Body of pancreas (tissue), 4 donors: Measurements from ENCODE around the gene LGR4. TPM values are rescaled to one million over a fixed set of nuclear protein-coding genes. Genes with fewer than 3 reads are reported as not detected.

Experiments
- ATAC-seq: fragments of 150-250 bp; one replicate; pipeline ENCODE4 v1.9.1; 2016
- DNase-seq, 4 donors: peaks; one replicate each; pipeline ENCODE4 v3.0.0-alpha.2; 2019
- H3K27ac ChIP-seq, 4 donors: fragments of 200-600 bp; sonication (generic); 1 replicate in 3 of 4; 2 replicates in 1 of 4; pipeline versions ENCODE4 v1.5.1 to v1.6.1; 2016 to 2019; ENCODE audit warnings: mild to moderate bottlenecking in 1 of 4, mixed read lengths in 1 of 4, moderate library complexity in 1 of 4
- H3K27me3 ChIP-seq, 2 donors: fragments of 200-600 bp; sonication (generic); one replicate each; pipeline ENCODE4 v1.6.0; 2016; ENCODE audit warnings: mild to moderate bottlenecking in 1 of 2
- H3K36me3 ChIP-seq, 2 donors: fragments of 200-600 bp; sonication (generic); replicated peaks in 1 of 2; 2 replicates each; pipeline ENCODE4 v1.5.1; 2016; ENCODE audit warnings: low read depth in 2 of 2; ENCODE audit not compliant: insufficient read depth in 1 of 2
- H3K4me1 ChIP-seq: fragments of 200-600 bp; sonication (generic); one replicate; pipeline ENCODE4 v1.6.0; 2016
- H3K4me3 ChIP-seq, 2 donors: fragments of 200-600 bp; sonication (generic); 1 replicate in 1 of 2; 2 replicates in 1 of 2; pipeline ENCODE4 v1.5.1; 2016 to 2019
- H3K9me3 ChIP-seq, 3 donors: fragments of 200-600 bp; sonication (generic); 1 replicate in 2 of 3; 2 replicates in 1 of 3; pipeline ENCODE4 v1.5.1; 2016
- CTCF ChIP-seq, 7 experiments: fragments of 450-650 bp in 4 of 7; fragments of 200-600 bp in 3 of 7; sonication (generic) in 3 of 7; IDR thresholded peaks; one replicate each; pipeline ENCODE4 v1.5.1; 2016 to 2019; ENCODE audit warnings: antibody characterized with exemption in 7 of 7
- POLR2A ChIP-seq, 3 donors: fragments of 450-650 bp; IDR thresholded peaks; one replicate each; pipeline ENCODE4 v1.6.1; 2016; ENCODE audit warnings: antibody characterized with exemption in 3 of 3, mild to moderate bottlenecking in 2 of 3
- WGBS, 2 donors: methylation state at CpG; one replicate each; pipeline ENCODE4 v1.1.5; 2017; 5-methylcytosine and 5-hydroxymethylcytosine counted together
- intact Hi-C: fragments of 100-400 bp; cut with DNase I; formaldehyde crosslinking; loops from one replicate; pipeline ENCODE4 v1.15.1; 2023
- total RNA-seq, 2 donors: library from RNA; depleted of rRNA; stranded (reverse); fragments of >200 nt; gene quantifications; one replicate each; pipeline ENCODE4 v1.1.0, GENCODE V29; 2016

LGR4 gene
- total RNA-seq, 2 donors from 2014 or later: 120 to 145 TPM

GRCh38 chr11:27370374-27370773, 102.2 kb downstream of the LGR4 start:
- H3K27me3 ChIP-seq: no peaks in the 10 kb centered on the region
- WGBS, 2 donors: 64 to 68% methylated on average over 2 of the region's 2 CpGs
- H3K9me3 ChIP-seq: no peaks in the 10 kb centered on the region
- no peak for TF ChIP-seq CTCF (IDR thresholded peaks at IDR 0.05)
- TF ChIP-seq POLR2A (IDR thresholded peaks at IDR 0.05): no peak
- intact Hi-C loops: loop anchor here (10.0 kb wide), 1 partner anchor 104 kb away; the partner anchor contains the start of gene LGR4
- peaks cover 71% of the 10 kb centered on the region for H3K4me1 ChIP-seq
- no peak overlapping the region for H3K27ac ChIP-seq
- peaks cover 0 to 7% of the 10 kb centered on the region in 2 donors for H3K36me3 ChIP-seq
- DNase-seq: no peak
- ATAC-seq: no peak
- H3K4me3 ChIP-seq: no peak overlapping the region

GRCh38 chr11:27367881-27368280, 104.7 kb downstream of the LGR4 start:
- Histone ChIP-seq H3K36me3 (peaks cover 0 to 7% of the 10 kb centered on the region in 2 donors), H3K9me3 (no peaks in the 10 kb centered on the region), H3K4me1 (peaks cover 61% of the 10 kb centered on the region), H3K27ac (peak overlapping the region in 3 of 4 donors; percentile 6 to 27 (median 11)), H3K4me3 (no peak overlapping the region), H3K27me3 (no peaks in the 10 kb centered on the region)
- ATAC-seq: no peak
- peak in 1 of 4 donors; percentile 23 for DNase-seq
- no peak for TF ChIP-seq CTCF (IDR thresholded peaks at IDR 0.05)
- no peak for TF ChIP-seq POLR2A (IDR thresholded peaks at IDR 0.05)
- intact Hi-C loops: no loop called here
- 52% methylated on average over 10 of the region's 10 CpGs for WGBS, 2 donors

GRCh38 chr11:27363576-27364117, 108.9 kb downstream of the LGR4 start:
- Histone ChIP-seq H3K27me3 (no peaks in the 10 kb centered on the region), H3K27ac (peak overlapping the region in 3 of 4 donors; percentile 57 to 81 (median 80)), H3K9me3 (no peaks in the 10 kb centered on the region), H3K4me3 (peak overlapping the region in 1 of 2 donors; percentile 50), H3K36me3 (peaks cover 0 to 2% of the 10 kb centered on the region in 2 donors), H3K4me1 (peaks cover 55% of the 10 kb centered on the region)
- DNase-seq: no peak
- 20 to 23% methylated on average over 13 of the region's 13 CpGs for WGBS, 2 donors
- TF ChIP-seq CTCF (IDR thresholded peaks at IDR 0.05): no peak
- no peak for TF ChIP-seq POLR2A (IDR thresholded peaks at IDR 0.05)
- ATAC-seq: peak; percentile 1
- intact Hi-C loops: no loop called here

GRCh38 chr11:27362749-27363575, 109.6 kb downstream of the LGR4 start, which contains the start of gene CCDC34:
CCDC34 (minus strand) TSS chr11:27363215; CDS start chr11:27363194, 21 bp downstream.
- peaks cover 55% of the 10 kb centered on the region for H3K4me1 ChIP-seq
- WGBS, 2 donors: 1 to 3% methylated on average over 27 to 57 of the region's 57 CpGs
- DNase-seq (peak; percentile 92 to 94 (median 94)), ATAC-seq (peak; percentile 99)
- intact Hi-C loops: no loop called here
- H3K4me3 ChIP-seq: peak within 1 kb of the TSS; percentile 48 to 50
- H3K27me3 ChIP-seq: no peaks in the 10 kb centered on the region
- peak within 1 kb of the TSS in 3 of 4 donors; percentile 57 to 81 (median 80) for H3K27ac ChIP-seq
- no peaks in the 10 kb centered on the region for H3K9me3 ChIP-seq
- H3K36me3 ChIP-seq: peaks cover 0 to under 1% of the 10 kb centered on the region in 2 donors
- TF ChIP-seq CTCF (IDR thresholded peaks at IDR 0.05) (no peak), POLR2A (IDR thresholded peaks at IDR 0.05) (peak; percentile 12 to 62 (median 59))
